ACC112 (cell line): ENCODE measurements around the gene SSRP1.

Source experiments
- H2AFZ ChIP-seq: fragments of 200-600 bp; sonication (generic); one replicate; pipeline ENCODE4 v1.6.0; 2017; ENCODE audit warnings: antibody characterized with exemption, low read length; ENCODE audit not compliant: unreplicated experiment
- H3K27ac ChIP-seq: fragments of 200-600 bp; sonication (generic); 2 replicates; pipeline ENCODE4 v1.5.1; 2014; ENCODE audit warnings: low read depth, mild to moderate bottlenecking, antibody characterized with exemption, low read length, moderate library complexity
- H3K27me3 ChIP-seq: fragments of 200-600 bp; sonication (generic); 2 replicates; pipeline ENCODE4 v1.6.1; 2014; ENCODE audit warnings: mild to moderate bottlenecking, antibody characterized with exemption, low read length, moderate library complexity, mixed read lengths; ENCODE audit not compliant: insufficient read depth
- H3K36me3 ChIP-seq: fragments of 200-600 bp; sonication (generic); 2 replicates; pipeline ENCODE4 v1.6.1; 2016; ENCODE audit warnings: mild to moderate bottlenecking, antibody characterized with exemption, low read length, moderate library complexity, mixed read lengths; ENCODE audit not compliant: insufficient read depth
- H3K4me1 ChIP-seq: fragments of 200-600 bp; sonication (generic); one replicate; pipeline ENCODE4 v1.6.1; 2016; ENCODE audit warnings: low read length, mixed read lengths; ENCODE audit not compliant: insufficient read depth, unreplicated experiment, control insufficient read depth
- H3K4me3 ChIP-seq: fragments of 200-600 bp; sonication (generic); 2 replicates; pipeline ENCODE4 v1.5.1; 2014; ENCODE audit warnings: mild to moderate bottlenecking, low read depth, low read length
- H3K79me2 ChIP-seq: fragments of 200-600 bp; sonication (generic); one replicate; pipeline ENCODE4 v1.6.0; 2016; ENCODE audit warnings: low read length; ENCODE audit not compliant: control insufficient read depth, unreplicated experiment, insufficient read depth

The SSRP1 gene

GRCh38 chr11:57279116-57279515 is 56.6 kb downstream of the SSRP1 start:
- Histone ChIP-seq H3K4me3 (peak overlapping the region; percentile 28; the same call in 1 of the 2 replicates), H3K79me2 (no peaks in the 10 kb centered on the region), H3K27ac (peak overlapping the region; percentile 83), H2AFZ (no peak overlapping the region), H3K27me3 (no peaks in the 10 kb centered on the region), H3K36me3 (no peaks in the 10 kb centered on the region), H3K4me1 (peaks cover 46% of the 10 kb centered on the region)

GRCh38 chr11:57278721-57279095 is 57.0 kb downstream of the SSRP1 start:
- Histone ChIP-seq H3K4me1 (peaks cover 46% of the 10 kb centered on the region), H3K27ac (peak overlapping the region; percentile 83), H3K27me3 (no peaks in the 10 kb centered on the region), H3K79me2 (no peaks in the 10 kb centered on the region), H3K4me3 (peak overlapping the region; percentile 28; the same call in 1 of the 2 replicates), H2AFZ (no peak overlapping the region), H3K36me3 (no peaks in the 10 kb centered on the region)

- H2AFZ ChIP-seq = peak overlapping the region; percentile 93
- no peaks in the 10 kb centered on the region for H3K27me3 ChIP-seq
- H3K36me3 ChIP-seq = no peaks in the 10 kb centered on the region
- no peaks in the 10 kb centered on the region for H3K79me2 ChIP-seq
- peak overlapping the region; percentile 83 for H3K27ac ChIP-seq
- peak overlapping the region; percentile 67 for H3K4me3 ChIP-seq
- H3K4me1 ChIP-seq = peaks cover 46% of the 10 kb centered on the region
Measured at GRCh38 chr11:57277845-57278720, 57.6 kb downstream of the SSRP1 start.

DNA sequence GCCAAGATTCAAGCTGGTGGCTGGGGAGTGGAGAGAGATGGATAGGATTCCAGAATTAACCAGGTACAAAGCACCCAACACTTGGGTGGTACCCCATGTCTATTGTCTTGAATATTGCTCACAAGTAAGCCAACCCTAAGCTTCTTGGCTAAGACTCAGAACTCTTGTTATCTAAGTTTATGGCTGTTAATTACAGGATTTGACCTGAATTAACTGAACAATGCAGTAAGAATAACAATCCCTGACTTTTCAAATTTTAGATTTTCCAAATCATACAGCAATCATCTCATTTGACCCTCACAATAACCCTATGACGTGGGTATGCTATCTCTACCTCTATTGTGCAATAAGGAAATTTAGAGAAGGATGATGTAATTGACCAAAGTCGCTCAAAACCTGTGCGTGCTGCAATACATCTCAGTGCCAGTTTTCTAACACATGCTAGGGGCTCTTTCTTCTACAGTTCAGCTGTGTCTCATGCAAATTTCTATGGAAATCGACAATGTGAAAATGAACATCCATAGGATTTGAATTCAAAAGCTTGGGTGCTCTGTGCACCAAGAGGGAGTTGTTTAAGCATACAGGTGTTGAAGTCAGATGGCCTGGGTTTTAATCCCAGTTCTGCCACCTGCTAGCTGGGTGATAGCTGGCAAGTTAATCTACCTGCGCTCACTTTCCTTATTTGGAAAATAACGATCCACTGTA is 58.6 kb downstream of the SSRP1 start:
- Histone ChIP-seq H3K27ac (peak overlapping the region; percentile 83; the same call in 1 of the 2 replicates), H2AFZ (peak overlapping the region; percentile 90)

GRCh38 chr11:57276169-57276970 is 59.3 kb downstream of the SSRP1 start:
- no peak overlapping the region for H2AFZ ChIP-seq
- no peaks in the 10 kb centered on the region for H3K36me3 ChIP-seq
- no peak overlapping the region for H3K27ac ChIP-seq
- H3K27me3 ChIP-seq = no peaks in the 10 kb centered on the region
- H3K4me1 ChIP-seq = peaks cover 46% of the 10 kb centered on the region
- H3K4me3 ChIP-seq = no peak overlapping the region
- H3K79me2 ChIP-seq = no peaks in the 10 kb centered on the region

More for the DNA sequence above, 58.6 kb downstream of the SSRP1 start:
- H3K79me2 ChIP-seq = no peaks in the 10 kb centered on the region
- H3K27me3 ChIP-seq = no peaks in the 10 kb centered on the region
- peaks cover 46% of the 10 kb centered on the region for H3K4me1 ChIP-seq
- peak overlapping the region; percentile 67 for H3K4me3 ChIP-seq
- no peaks in the 10 kb centered on the region for H3K36me3 ChIP-seq
